SK-N-MC (cell line): ENCODE data around the gene ALKBH2.

Experiments
- FOXP2 ChIP-seq: optimal IDR thresholded peaks from 2 replicates; pipeline ENCODE3; 2011; ENCODE audit warnings: mild to moderate bottlenecking, moderate library complexity; ENCODE audit not compliant: insufficient read depth; ENCODE audit errors: extremely low read length, control extremely low read depth
- POLR2AphosphoS5 ChIP-seq: IDR thresholded peaks from 2 replicates; pipeline ENCODE4 v1.6.1; 2012; ENCODE audit warnings: mild to moderate bottlenecking, low read depth, low read length, borderline replicate concordance

DNA sequence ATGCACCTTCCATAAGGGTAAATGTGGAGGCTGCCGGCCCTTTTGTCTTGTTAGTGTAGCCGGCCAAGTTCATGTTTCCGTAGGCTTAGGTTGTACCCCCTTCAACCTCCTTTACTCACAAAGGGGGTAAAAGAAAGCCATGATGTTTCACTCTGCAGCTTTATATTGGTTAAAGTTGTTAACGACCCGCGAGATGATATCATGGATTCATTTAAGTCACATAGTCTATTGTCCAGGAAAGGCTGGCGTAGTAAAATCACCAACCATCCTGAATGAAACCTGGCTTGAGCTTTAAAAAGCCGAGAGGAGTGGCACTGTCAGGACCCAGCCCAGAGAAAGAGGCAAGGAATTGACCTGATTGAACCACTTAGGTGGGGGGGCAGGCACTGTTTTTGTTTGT is 5.4 kb upstream of the ALKBH2 start:
- TF ChIP-seq FOXP2 (no peak), POLR2AphosphoS5 (no peak)
